Activated T-cell treated with anti-CD3 and anti-CD28 coated beads for 4 hours (primary cell): ENCODE results near the gene MYORG.
"Not testable (repeated sequence)": the region's sequence is repeated elsewhere in the genome, so short reads cannot be mapped to it uniquely, and the experiment has no call there.

Experiments used
- DNase-seq: peaks from one replicate; pipeline ENCODE4 v3.0.0-alpha.2; 2020

The MYORG gene

DNA sequence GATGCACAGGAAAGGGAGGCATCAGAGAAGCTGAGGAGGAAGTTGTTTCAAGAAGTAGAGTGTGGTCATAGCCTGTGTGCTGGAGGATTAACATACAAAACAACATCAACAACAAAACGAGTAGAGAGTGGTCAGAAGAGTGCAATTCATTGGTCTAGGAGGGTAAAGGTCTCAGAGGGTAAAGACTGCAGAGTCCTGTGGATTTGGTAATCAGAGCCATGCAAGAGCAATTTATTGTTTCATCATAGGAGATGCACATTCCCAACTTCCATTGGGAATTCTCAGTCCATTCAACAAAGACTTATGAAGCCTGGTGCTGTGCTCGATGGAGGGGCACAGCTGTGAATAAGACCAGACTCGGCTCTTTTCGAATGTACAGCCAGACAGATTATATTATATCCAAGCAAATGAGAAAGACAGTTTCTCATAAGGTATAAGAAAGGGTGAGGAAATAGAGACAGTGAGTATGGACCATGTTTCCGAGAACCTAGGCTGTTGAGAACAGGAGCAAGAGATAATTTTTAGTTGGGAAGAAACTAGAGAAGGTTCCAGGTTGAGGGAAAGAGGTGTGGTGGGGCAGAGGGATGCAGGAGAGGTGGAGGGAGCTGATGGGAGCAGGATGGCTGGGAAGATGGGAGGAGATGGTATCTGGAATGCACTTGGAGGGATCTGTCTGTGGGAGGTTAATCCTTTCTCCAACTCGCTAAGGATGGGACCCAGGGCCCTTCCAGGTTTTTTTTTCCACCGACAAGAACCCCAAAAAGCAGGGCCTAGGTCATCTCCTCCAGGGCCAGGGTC is 7.9 kb upstream of the MYORG start:
- no peak for DNase-seq

DNA sequence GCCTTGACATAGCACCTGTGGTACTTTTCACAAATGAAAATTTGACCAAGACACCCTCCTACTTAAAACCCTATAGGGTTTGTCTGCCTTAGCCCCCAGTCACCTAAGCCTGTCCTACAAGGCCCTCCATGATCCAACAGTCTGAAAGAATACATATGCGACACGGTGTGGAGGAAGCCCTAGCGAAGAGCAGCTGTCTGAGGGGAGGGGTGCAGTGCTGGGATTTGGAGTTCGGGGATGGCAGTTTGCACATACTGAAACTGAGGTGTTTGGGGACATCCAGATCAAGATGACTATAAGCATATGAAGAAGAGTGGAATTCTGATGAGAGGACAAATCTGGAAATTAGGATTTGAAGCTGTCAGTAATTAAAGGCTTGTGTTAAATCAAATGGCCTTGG is 7.2 kb upstream of the MYORG start:
- no peak for DNase-seq

- no peak for DNase-seq
Measured at GRCh38 chr9:34382879-34383278, 6.2 kb upstream of the MYORG start.

DNA sequence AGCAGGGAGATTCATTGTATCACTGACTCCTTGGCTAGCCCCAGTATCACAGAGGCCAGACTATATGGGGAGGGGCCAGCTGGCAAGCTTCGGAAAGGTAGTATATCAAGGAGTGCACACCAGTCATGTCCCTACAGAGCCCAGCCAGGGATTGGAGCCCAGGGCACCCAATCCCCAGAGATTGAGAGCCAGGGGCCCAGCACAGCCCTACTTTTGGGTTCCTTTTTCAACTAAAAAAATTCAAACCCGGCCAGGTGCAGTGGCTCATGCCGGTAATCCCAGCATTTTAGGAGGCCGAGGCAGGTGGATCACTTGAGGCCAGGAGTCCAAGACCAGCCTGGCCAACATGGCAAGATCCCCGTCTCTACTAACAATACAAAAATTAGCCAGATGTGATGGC is 5.4 kb upstream of the MYORG start:
- no peak for DNase-seq

DNA sequence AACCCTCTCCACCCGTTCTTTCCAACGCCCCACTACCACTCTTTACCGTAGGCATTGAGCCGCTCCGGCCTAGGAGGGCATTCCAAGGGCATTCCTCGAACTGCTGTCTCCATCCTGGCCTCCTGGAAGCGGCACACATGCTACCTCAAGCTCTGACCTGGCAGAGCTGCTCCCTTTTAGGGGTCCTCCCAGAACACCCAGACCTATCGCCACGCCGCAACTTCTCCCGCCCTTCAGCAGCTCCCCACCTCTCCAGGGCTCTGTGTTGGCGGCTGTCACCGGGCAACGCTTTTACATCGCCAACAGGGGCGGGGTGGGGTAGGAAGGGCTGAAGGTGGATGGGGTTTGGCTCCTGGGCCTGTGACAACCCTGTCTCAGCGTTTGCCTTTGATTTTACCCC is 4.6 kb upstream of the MYORG start:
- no peak for DNase-seq

- DNase-seq, result peak; percentile 62
Measured at GRCh38 chr9:34380511-34381315, 4.0 kb upstream of the MYORG start.

DNA sequence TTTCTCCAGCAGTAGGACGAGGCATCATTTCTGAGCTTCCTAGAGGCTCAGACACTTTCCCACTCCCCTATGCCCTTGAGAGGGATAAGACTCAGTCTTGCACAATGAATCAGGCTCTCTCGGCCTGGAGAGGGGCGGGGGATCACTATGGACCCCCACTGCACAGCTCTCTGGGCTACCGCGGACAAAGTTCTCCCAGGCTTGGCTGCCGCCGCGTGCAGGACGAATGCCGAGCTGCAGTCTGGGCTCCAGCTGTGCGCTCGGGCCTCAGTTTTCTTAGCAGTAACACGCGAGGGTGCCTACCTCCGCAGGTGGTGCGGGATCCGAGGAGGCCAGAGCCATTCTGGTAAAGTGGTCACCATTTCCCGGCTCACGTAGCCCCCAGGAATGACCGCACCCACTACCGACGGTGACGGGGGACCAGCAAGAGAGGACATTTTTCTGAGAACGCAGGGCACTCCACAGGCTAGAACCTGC is 3.4 kb upstream of the MYORG start:
- no peak for DNase-seq

GRCh38 chr9:34379334-34380033 is 2.8 kb upstream of the MYORG start:
- peak; percentile 89 for DNase-seq

- no peak for DNase-seq
Measured at GRCh38 chr9:34378376-34379060, 1.8 kb upstream of the MYORG start.

DNA sequence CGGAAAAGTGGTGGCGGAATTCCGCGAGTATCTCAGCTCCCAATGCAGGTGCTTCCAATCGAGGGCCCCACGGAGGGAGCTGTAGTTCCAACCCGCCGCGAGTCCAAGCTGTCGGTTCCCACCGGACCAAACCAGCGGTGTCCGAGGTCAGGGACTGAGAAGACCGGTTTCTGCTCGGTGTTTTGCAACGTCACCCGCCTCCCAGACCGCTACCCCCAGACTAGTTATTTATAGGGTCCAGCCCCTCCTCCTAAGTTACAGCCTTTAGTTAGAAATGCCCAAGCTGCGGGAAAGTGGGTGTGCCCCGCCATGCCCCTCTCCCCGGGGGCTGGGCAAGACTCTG is 677 bp upstream of the MYORG start:
- DNase-seq, result no peak

DNA sequence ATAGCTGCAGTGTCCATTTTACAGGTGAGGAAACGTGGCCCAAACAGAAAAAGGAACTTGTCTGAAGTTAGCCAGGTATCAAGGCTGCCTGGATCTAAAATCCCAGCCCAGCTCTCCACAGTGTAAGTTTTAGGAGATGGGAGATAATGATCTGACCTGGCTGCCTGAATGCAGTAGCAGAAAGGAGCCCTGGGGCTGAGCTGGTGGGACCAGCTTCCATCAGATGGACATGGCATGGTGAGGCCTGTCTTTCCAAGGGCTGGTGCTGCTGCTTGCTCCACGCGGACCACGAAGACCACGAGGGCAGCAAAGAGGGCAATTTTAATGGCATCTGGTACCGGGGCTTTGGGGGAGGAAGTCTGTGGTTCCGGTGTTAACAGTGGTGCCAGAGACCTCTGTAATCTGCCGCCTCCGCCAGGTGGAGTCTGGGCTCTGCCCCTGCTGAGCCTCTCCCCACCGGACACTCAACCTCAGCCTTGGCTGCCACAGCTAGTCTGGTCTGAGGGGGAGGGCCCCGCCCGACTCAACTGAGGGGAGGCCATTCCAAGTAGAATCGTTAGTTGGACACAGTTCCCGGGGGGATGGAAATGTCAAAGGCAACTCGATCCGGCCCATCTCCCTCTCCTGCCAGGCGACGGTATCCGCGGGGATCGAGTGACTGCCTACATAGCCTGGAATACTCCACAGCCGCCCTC is 650 bp downstream of the MYORG start:
- DNase-seq, result peak; percentile 21

DNA sequence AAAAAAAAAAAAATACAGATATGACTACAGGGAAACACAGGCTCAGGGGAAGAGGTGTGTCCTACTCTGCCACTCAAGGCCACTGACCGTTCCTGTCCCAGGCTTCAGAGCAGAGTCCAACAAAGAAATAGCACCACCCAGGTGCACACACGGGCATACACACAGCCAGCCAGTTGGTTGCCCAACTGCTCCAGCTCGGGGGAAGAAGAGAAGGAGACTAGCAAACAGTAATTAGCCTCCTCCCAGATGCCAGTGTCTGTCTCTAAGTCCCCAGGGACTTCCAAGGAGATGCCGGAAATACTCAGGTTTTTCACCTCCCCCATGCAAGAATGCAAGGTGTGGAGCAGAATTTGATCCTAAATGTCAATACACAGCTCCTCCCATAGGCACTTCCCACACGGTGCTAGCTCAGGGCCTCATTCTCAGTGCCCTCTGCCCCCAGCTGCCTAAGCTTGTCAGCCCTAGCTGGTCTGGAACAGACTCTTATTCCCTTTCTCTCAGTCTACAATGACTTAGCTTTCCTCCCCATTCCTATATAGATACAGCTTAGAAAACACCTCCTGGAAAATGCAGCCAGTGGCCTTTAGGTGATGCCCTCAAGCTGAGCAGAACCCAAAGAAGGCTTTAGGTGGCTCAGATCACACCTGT is 1.7 kb downstream of the MYORG start:
- DNase-seq, result no peak

DNA sequence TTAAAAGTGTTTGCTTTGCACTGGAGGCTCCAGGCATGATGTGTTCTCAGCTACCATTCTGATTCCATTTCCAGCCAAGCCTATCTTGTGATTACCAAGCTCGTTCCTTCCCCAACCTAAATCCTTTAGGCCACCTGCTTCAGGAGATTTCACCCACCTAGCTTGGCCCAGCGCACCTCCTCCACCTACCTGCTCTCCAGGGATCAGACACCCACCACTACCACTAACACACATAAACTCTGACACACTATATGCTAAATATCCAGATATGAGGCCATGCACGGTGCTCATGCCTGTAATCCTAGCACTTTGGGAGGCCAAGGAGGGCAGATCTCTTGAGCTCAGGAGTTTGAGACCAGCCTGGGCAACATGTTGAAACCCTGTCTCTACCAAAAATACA is 2.4 kb downstream of the MYORG start:
- DNase-seq, result no peak

- DNase-seq, result no peak
Measured at GRCh38 chr9:34373749-34374148, 2.9 kb downstream of the MYORG start.

DNA sequence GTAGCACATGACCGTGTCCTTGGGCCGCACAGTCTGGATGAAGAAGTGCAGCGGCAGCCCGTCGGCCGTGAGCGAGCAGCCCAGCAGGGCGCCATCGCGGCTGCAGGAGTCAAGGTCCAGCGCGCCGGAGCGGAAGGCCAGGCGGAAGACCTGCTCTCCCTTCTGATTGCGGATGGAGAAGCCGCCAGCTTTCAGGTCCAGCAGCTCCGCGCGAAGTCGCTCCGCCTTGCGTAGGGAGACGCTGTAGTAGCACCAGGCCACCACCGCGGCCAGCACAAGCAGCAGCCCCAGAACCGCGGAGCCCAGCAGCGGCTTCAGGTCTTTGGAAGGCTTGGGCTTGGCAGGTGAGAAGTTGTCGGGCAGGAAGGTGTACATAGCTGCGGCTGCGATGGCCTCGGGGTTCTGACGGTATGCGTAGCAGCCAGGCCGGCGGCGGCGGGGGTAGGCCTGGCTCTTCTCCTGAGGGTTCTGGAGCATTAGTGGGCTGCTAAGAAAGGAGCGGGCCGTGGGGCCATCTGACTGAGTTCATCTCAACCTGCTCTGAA is 4.2 kb downstream of the MYORG start:
- no peak for DNase-seq

- DNase-seq, result no peak
Measured at GRCh38 chr9:34371886-34372466, 4.7 kb downstream of the MYORG start.

- no peak for DNase-seq
Measured at GRCh38 chr9:34370970-34371880, 5.5 kb downstream of the MYORG start.

DNA sequence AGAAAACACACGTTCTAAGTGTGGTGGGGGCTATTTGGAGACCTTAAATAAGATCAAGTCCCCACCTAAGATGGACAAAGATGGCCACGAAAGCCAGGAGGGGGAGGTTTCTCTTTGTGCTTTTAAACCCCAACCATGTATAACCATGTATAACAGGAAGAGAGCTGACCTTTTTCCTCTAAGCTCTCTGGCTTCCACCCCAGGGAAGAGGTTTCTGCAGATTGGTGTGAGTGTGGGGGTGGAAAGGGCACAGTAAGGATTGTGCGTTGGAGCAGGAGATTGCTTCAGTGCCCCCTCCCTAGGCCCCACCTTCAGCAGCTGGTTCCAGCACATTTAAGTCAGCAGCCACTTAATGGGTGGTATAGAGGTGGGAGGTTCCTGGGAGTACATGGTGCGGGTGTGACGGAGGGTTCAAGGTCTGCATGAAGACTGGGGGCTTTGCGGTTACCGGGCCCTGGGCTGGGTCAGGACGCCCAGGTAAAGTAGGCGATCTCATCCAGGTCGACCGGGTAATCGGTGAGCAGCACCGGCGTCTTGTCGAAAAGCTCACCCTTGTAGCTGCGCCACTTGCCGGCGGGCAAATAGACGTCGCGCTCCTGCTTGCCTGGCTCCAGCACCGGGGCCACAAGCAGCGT is 6.2 kb downstream of the MYORG start:
- DNase-seq, result no peak

- DNase-seq, result no peak
Measured at GRCh38 chr9:34369636-34370035, 7.1 kb downstream of the MYORG start.

DNA sequence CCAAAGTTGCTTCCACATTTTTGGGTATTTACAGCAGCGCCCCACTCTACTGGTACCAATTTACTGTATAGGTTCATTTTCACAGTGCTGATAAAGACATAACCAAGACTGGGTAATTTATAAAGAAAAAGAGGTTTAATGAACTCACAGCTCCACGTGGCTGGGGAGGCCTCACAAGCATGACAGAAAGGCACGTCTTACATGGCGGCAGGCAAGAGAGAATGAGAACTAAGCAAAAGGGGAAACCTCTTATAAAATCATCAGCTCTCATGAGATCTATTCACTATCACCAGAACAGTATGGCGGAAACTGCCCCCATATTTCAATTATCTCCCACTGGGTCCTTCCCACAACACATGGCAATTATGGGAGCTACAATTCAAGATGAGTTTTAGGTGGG is 7.9 kb downstream of the MYORG start:
- DNase-seq, result not testable (repeated sequence)
